ENCODE data around the gene POC1B. TPM values are rescaled to one million over a fixed set of nuclear protein-coding genes. Genes with fewer than 3 reads are reported as not detected.
A peak's percentile ranks its signal among the peaks of the same experiment; 100 is the strongest.

The POC1B gene
- total RNA-seq, 3 donors from 2014 or later = 20.3 to 24.5 (median 24.1) TPM

DNA sequence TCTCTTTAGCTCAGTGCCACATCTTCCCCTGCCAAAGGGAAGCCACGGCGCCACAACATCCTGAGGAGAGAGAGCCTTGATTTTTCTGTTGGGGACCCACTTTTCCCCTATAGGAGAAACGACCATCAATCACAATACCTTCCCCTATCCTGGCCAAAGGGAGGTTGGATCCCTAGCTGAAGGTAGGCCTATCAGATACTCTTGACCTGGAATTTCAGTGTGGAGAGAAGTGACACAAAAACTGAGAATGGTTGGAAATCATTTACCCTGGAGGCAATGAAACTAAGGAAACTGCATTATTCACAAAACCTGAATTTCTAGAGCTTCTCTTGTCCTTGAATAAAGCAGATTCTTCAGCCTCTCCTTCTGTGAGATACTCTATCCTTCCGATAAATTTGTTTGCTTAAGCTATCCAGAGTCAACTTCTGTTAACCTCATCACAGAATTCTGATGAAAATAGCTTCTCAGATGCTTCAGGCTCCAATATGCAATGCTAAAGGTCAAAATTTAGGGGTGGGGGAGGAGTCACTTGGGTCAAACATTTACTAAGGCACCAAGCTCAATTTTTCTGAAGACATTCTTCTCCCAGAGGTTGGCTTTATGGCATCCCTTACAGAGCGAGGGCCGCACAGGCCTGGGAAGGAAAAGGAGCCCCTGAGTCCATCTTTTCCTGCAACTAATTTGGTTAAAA lies 146.6 kb downstream of the POC1B start:
- H3K36me3 ChIP-seq (ENCODE audit: low read depth) = no peaks in the 10 kb centered on the region
- DNase-seq (peak in 1 of 3 donors; percentile 51), ATAC-seq (peak; percentile 20)
- no peaks in the 10 kb centered on the region for H3K9me3 ChIP-seq
- intact Hi-C loops (cut with DNase I, micrococcal nuclease) = loop anchor here in 1 of 2 donors (5.0 kb wide), 1 partner anchor 68 kb away; no protein-coding TSS in a partner anchor
- peaks cover 35% of the 10 kb centered on the region for H3K4me1 ChIP-seq (ENCODE audit: low read depth)
- TF ChIP-seq, protein P1, sequence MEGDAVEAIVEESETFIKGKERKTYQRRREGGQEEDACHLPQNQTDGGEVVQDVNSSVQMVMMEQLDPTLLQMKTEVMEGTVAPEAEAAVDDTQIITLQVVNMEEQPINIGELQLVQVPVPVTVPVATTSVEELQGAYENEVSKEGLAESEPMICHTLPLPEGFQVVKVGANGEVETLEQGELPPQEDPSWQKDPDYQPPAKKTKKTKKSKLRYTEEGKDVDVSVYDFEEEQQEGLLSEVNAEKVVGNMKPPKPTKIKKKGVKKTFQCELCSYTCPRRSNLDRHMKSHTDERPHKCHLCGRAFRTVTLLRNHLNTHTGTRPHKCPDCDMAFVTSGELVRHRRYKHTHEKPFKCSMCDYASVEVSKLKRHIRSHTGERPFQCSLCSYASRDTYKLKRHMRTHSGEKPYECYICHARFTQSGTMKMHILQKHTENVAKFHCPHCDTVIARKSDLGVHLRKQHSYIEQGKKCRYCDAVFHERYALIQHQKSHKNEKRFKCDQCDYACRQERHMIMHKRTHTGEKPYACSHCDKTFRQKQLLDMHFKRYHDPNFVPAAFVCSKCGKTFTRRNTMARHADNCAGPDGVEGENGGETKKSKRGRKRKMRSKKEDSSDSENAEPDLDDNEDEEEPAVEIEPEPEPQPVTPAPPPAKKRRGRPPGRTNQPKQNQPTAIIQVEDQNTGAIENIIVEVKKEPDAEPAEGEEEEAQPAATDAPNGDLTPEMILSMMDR (IDR thresholded peaks at IDR 0.05) = no peak
- H3K4me3 ChIP-seq = no peak overlapping the region

DNA sequence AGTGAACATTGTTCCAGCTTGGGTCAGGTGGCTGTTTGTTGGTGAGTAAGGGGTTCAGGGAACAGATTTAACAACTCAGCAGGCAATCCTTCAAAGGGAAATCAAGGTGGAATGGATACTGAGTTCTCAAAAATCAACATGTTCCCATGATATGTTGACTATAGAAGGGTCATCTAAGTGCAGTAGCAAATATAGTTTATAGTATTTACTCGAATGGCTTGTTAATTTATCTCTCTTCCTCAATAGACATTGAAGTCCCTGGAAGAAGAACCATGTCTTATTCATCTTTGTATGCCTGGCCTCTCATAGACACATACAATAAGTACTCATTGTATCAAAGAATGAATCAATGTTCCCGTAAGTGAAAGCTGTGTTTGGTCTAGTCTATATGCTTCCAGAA lies 149.0 kb downstream of the POC1B start:
- TF ChIP-seq, protein P1 (IDR thresholded peaks at IDR 0.05) = no peak
- ATAC-seq (no peak), DNase-seq (no peak)
- no peaks in the 10 kb centered on the region for H3K9me3 ChIP-seq
- H3K4me3 ChIP-seq = no peak overlapping the region
- H3K4me1 ChIP-seq (ENCODE audit: low read depth) = peaks cover 15% of the 10 kb centered on the region
- intact Hi-C loops (cut with DNase I, micrococcal nuclease) = loop anchor here in 1 of 2 donors (5.0 kb wide), 1 partner anchor 70 kb away; no protein-coding TSS in a partner anchor
- no peaks in the 10 kb centered on the region for H3K36me3 ChIP-seq (ENCODE audit: low read depth)

- ATAC-seq (no peak), DNase-seq (no peak)
- H3K4me1 ChIP-seq (ENCODE audit: low read depth) = peaks cover 16% of the 10 kb centered on the region
- no peaks in the 10 kb centered on the region for H3K36me3 ChIP-seq (ENCODE audit: low read depth)
- intact Hi-C loops (cut with DNase I, micrococcal nuclease) = loop anchor here in 1 of 2 donors (5.0 kb wide), 1 partner anchor 71 kb away; no protein-coding TSS in a partner anchor
- TF ChIP-seq, protein P1 (IDR thresholded peaks at IDR 0.05) = no peak
- no peaks in the 10 kb centered on the region for H3K9me3 ChIP-seq
- no peak overlapping the region for H3K4me3 ChIP-seq
These were observed 149.7 kb downstream of the POC1B start for GRCh38 chr12:89376202-89376529.

GRCh38 chr12:89373763-89374572 lies 151.9 kb downstream of the POC1B start:
- intact Hi-C loops (cut with DNase I, micrococcal nuclease) = no loop called here
- DNase-seq (no peak), ATAC-seq (no peak)
- Histone ChIP-seq H3K4me3 (no peak overlapping the region), H3K9me3 (no peaks in the 10 kb centered on the region), H3K36me3 (ENCODE audit: low read depth) (no peaks in the 10 kb centered on the region), H3K4me1 (ENCODE audit: low read depth) (peaks cover 30% of the 10 kb centered on the region)
- TF ChIP-seq, protein P1 (IDR thresholded peaks at IDR 0.05) = no peak

- intact Hi-C loops (cut with DNase I, micrococcal nuclease) = no loop called here
- DNase-seq (no peak), ATAC-seq (peak; percentile 1)
- TF ChIP-seq, protein P1 (IDR thresholded peaks at IDR 0.05) = no peak
- H3K9me3 ChIP-seq = no peaks in the 10 kb centered on the region
- peaks cover 32% of the 10 kb centered on the region for H3K4me1 ChIP-seq (ENCODE audit: low read depth)
- H3K36me3 ChIP-seq (ENCODE audit: low read depth) = no peaks in the 10 kb centered on the region
- H3K4me3 ChIP-seq = no peak overlapping the region
These were observed 153.1 kb downstream of the POC1B start for GRCh38 chr12:89372584-89373370.

All from mucosa of descending colon (tissue), 3 donors.